ENCODE results near the gene HECW1. TPM values are rescaled to one million over a fixed set of nuclear protein-coding genes. Genes with fewer than 3 reads are reported as not detected.

Gene HECW1
- total and polyA plus RNA-seq, 4 donors, result 0.05 TPM; not detected in 3

DNA sequence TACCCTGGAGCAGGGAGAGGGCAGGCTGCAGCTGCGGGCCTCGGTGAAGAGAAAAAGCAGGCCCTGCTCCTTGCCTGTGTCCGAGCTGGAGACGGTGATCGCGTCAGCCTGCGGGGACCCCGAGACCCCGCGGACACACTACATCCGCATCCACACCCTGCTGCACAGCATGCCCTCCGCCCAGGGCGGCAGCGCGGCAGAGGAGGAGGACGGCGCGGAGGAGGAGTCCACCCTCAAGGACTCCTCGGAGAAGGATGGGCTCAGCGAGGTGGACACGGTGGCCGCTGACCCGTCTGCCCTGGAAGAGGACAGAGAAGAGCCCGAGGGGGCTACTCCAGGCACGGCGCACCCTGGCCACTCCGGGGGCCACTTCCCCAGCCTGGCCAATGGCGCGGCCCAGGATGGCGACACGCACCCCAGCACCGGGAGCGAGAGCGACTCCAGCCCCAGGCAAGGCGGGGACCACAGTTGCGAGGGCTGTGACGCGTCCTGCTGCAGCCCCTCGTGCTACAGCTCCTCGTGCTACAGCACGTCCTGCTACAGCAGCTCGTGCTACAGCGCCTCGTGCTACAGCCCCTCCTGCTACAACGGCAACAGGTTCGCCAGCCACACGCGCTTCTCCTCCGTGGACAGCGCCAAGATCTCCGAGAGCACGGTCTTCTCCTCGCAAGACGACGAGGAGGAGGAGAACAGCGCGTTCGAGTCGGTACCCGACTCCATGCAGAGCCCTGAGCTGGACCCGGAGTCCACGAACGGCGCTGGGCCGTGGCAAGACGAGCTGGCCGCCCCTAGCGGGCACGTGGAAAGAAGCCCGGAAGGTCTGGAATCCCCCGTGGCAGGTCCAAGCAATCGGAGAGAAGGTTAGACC is 332.5 kb downstream of the HECW1 start:
- Histone ChIP-seq H3K9ac (ENCODE audit: low read depth in 1 of 2, low read length in 2 of 2) (no peak overlapping the region), H3K4me3 (ENCODE audit: low read depth in 1 of 3, low read length in 3 of 3) (no peak overlapping the region), H3K27ac (ENCODE audit: low read depth in 1 of 2, low read length in 2 of 2) (no peak overlapping the region), H3K4me1 (ENCODE audit: control insufficient read depth in 4 of 4, insufficient read depth in 4 of 4, low read length in 3 of 4) (no peaks in the 10 kb centered on the region), H3K27me3 (ENCODE audit: control insufficient read depth in 4 of 4, insufficient read depth in 4 of 4, low read length in 3 of 4) (no peaks in the 10 kb centered on the region), H3K9me3 (ENCODE audit: control insufficient read depth in 4 of 4, low read length in 3 of 4) (no peaks in the 10 kb centered on the region), H3K36me3 (ENCODE audit: control insufficient read depth in 4 of 4, insufficient read depth in 3 of 4, low read depth in 1 of 4, low read length in 3 of 4) (no peaks in the 10 kb centered on the region)
- TF ChIP-seq JUND (IDR thresholded peaks at IDR 0.05) (no peak), EGR1 (IDR thresholded peaks at IDR 0.05; ENCODE audit: low read depth in 2 of 2) (no peak), HNF4G (IDR thresholded peaks at IDR 0.05) (no peak), REST (IDR thresholded peaks at IDR 0.05) (no peak), ZBTB33 (IDR thresholded peaks at IDR 0.05) (no peak), CTCF (IDR thresholded peaks at IDR 0.05; ENCODE audit: low read depth, low read length, missing input control) (no peak), FOXA2 (IDR thresholded peaks at IDR 0.05) (no peak), RAD21 (IDR thresholded peaks at IDR 0.05) (no peak), GABPA (IDR thresholded peaks at IDR 0.05 in 1 of 2, conservative IDR thresholded peaks at IDR 0.05 in 1 of 2) (no peak), SP1 (IDR thresholded peaks at IDR 0.05) (no peak), YY1 (IDR thresholded peaks at IDR 0.05) (no peak)
- TF ChIP-seq, protein P1, sequence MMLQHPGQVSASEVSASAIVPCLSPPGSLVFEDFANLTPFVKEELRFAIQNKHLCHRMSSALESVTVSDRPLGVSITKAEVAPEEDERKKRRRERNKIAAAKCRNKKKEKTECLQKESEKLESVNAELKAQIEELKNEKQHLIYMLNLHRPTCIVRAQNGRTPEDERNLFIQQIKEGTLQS (IDR thresholded peaks at IDR 0.05), result no peak
- WGBS, result 94% methylated on average over 72 of the region's 72 CpGs
- DNase-seq (ENCODE audit: low spot score), result no peak

- Histone ChIP-seq H3K9ac (ENCODE audit: low read depth in 1 of 2, low read length in 2 of 2) (no peak overlapping the region), H3K4me1 (ENCODE audit: control insufficient read depth in 4 of 4, insufficient read depth in 4 of 4, low read length in 3 of 4) (no peaks in the 10 kb centered on the region), H3K4me3 (ENCODE audit: low read depth in 1 of 3, low read length in 3 of 3) (no peak overlapping the region), H3K9me3 (ENCODE audit: control insufficient read depth in 4 of 4, low read length in 3 of 4) (no peaks in the 10 kb centered on the region), H3K27me3 (ENCODE audit: control insufficient read depth in 4 of 4, insufficient read depth in 4 of 4, low read length in 3 of 4) (no peaks in the 10 kb centered on the region), H3K36me3 (ENCODE audit: control insufficient read depth in 4 of 4, insufficient read depth in 3 of 4, low read depth in 1 of 4, low read length in 3 of 4) (no peaks in the 10 kb centered on the region), H3K27ac (ENCODE audit: low read depth in 1 of 2, low read length in 2 of 2) (no peak overlapping the region)
- TF ChIP-seq FOXA2 (IDR thresholded peaks at IDR 0.05) (no peak), HNF4G (IDR thresholded peaks at IDR 0.05) (no peak), NR2F2 (IDR thresholded peaks at IDR 0.05) (no peak)
- WGBS, result 75% methylated on average over 3 of the region's 3 CpGs
- no peak for DNase-seq (ENCODE audit: low spot score)
Observed at GRCh38 chr7:43449577-43449976, 337.1 kb downstream of the HECW1 start.
